Activated CD8-positive, alpha-beta memory T cell treated with anti-CD3 and anti-CD28 coated beads, Interleukin-2, amount 50 U/mL, for 24 hours (primary cell): Measurements from ENCODE around the gene FOXK2.
A peak's percentile ranks its signal among the peaks of the same experiment; 100 is the strongest.

Experiments used
- DNase-seq: peaks from one replicate; pipeline ENCODE4 v3.0.0-alpha.2; 2020; ENCODE audit errors: extremely low read depth

Gene FOXK2

DNA sequence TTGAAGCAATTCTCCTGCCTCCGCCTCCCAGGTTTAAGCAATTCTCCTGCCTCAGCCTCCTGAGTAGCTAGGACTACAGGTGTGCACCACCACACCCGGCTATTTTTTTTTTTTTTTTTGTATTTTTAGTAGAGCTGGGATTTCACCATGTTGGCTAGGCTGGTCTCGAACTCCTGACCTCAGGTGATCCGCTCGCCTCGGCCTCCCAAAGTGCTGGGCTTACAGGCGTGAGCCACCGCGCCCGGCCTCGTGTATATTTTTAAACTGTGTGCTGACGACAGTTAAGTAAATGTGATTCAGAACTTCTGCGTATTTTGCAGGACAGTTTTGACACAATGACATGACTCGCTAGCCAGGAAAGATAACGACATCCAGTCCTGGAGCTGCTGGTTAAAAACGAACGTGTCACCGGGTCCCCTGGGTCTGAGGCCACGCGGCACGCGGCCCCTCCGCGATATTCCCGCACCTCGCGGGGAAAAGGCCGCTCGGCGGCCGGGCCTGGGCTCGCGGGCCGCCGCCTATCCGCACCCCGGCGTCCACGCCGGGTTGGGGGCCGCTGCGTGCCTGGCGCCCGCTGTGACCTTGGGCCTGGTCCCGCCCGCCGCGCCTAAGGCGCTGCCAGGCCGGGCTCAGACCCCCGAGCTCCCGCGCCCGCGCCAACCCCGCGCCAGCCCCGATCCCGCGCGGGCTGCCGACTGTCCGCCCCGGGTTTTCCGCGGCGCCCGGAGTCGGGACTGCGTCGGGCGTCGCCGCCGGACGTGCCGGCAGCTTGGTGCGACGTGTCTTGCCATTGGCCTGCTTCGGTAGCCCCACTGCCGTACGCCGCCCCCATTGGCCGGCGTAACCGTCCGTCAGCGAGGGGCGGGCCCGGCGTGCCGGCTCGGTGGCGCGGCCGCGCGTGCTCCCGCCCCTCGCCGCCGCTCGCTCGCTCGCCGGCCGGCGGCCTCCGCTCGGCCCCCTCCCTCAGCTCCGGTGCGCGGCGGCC, at the start of gene FOXK2:
TSS of gene FOXK2 (plus strand) at position 907 of the 985 bp plus-strand sequence. CDS start 157 bp downstream, outside the sequence.
- peak; percentile 71 for DNase-seq

DNA sequence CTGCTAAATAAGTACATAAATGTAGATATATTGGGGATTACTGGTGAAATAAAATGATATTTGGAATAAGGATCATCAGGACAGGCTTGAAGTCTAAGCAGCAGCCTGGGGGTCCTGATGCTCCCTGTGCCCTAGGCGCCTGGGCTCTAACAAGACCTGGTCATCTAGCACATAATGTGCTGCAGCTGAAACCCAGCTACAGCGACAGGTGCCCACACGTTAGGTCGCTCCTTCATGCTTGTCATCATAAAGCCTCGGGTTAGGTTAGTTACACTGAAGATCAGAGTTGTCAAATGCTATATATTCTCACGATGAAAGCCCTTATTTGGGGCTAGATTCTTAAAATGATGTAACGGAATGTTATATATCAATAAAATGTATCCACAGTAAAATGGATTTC, 49.5 kb upstream of the FOXK2 start:
- DNase-seq: no peak

GRCh38 chr17:82474223-82475010, 45.1 kb upstream of the FOXK2 start:
- no peak for DNase-seq

- no peak for DNase-seq
Observed at GRCh38 chr17:82475458-82475857, 44.1 kb upstream of the FOXK2 start.

DNA sequence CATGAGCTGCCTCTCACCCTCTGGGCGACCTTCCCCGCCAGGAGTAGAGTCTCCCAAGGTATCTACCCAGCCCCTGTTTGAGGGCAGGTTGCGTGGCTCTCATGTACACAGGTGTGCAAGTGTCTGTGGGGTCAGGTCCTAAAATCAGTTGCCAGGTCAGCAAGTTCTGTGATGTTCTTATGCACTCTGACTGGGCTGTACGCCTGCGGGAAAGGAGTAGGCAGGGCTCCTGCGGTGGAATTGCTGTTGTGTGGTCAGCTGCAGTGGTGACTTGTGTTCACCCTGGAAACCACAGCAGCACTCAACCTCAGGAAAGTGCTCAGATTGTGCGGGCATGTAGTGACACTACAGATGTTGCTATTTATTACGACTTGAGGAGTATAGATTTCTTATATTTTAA, 41.6 kb upstream of the FOXK2 start:
- DNase-seq: no peak

DNA sequence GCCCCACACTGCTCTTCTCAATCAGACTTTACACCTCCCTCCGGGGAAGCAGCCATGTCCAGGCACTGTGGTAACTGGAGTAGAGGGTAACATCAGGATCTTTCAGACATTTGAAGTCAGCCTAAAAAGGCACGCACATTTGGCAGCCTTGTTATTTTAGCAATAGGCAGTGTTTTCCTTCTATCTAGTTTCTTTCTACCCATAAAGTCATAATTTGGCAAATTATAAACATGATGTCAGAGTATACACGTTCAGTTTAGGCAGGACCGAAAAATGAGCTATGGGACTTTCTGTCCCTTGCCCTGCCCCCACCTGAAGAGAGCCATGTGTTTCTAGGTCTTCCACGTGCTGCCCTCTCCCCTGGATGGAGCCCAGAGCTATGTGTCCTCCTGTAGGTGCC, 39.9 kb upstream of the FOXK2 start:
- no peak for DNase-seq

- DNase-seq: no peak
Observed at GRCh38 chr17:82480318-82480717, 39.2 kb upstream of the FOXK2 start.

GRCh38 chr17:82483204-82483660, 36.3 kb upstream of the FOXK2 start:
- DNase-seq: no peak

DNA sequence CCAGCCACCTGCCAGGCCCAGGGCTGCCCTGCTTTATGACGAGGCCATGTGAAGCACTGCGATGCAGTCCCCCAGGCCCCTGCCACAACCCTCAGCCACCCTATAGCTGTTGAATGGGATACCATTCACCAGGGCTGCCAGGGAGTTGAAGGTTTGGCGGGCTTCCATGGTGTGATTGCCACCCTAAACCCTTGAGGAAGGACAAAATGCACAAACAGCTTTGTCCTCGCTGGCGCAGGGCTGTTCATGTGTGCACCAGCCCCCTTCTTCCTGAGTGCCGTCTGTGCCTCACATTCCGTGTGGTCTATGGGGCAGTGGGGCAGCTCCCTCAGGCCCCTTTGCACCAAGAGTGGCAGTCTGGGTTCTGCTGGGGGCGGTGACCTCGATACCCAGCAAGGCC, 35.7 kb upstream of the FOXK2 start:
- no peak for DNase-seq

DNA sequence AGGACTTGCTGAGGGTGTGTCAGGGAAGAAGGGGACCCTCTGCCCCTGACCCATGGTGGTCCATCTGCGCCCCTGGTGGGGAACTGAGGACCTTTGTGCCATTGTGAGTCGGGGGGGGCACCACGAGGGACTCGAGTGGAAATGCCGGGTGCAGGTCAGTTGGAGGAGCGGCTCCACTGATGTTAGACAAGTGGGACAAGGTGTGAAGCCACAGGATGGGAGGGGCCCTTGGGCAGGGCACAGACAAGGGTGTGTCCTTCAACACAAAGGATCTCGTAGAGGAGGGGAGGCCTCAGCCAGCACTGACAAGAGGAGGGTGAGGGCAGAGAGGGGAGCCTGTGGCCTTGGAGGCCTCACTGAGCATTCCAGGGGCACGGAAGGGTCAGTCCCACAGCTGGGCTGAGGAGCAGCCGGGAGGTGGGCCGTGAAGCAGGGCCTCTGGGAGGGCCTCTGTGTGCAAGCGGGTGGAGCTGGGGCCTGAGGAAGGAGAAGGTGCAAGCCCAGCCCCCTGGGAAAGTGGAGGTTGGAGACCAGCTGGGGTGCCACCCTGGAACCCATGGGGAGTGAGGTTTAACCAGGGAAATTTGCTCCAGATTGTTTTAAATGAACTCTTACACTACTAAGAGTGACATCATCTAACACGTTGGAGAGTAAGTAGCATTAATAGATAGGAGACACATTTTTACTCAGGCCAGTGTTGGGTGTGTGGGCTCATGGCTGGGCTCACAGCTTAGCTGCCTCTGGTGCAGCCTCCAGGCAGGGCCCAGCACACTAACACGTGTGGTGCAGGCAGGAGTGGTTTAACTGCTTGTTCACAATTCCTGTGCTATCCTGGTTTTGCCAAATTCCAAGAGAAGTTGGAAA, 33.1 kb upstream of the FOXK2 start:
- DNase-seq: no peak

DNA sequence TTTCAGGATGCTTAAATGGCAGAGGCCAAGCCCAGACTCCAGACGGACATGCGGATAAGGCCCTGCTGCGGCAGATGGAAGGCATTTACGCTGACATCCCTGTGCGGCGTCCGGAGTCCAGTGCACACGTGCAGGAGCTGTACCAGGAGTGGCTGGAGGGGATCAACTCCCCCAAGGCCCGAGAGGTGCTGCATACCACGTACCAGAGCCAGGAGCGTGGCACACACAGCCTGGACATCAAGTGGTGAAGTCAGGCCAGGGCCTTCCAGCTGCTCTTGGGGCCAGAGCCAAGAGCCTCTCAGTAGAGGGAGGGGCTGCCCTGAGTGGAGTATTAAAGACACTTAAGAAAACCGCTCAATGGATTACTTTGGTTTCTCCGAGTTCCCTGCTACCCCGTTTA, 31.6 kb upstream of the FOXK2 start:
- no peak for DNase-seq

DNA sequence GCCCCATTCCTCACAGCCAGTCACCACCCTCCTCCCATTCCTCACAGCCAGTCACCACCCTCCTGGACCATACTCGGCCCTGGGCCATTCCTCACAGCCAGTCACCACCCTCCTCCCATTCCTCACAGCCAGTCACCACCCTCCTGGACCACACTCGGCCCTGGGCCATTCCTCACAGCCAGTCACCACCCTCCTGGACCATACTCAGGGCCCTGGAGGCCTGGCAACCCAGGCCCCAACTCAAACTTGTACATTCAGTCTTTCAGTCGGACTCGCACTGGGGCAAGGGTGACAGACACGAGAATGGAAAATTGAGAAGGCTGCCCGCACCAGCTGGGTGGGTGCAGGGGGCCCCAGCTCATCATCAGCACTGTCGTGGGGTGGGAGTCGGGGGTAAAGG, 30.4 kb upstream of the FOXK2 start:
- DNase-seq: no peak

GRCh38 chr17:82489851-82490511, 29.6 kb upstream of the FOXK2 start:
- DNase-seq: no peak

DNA sequence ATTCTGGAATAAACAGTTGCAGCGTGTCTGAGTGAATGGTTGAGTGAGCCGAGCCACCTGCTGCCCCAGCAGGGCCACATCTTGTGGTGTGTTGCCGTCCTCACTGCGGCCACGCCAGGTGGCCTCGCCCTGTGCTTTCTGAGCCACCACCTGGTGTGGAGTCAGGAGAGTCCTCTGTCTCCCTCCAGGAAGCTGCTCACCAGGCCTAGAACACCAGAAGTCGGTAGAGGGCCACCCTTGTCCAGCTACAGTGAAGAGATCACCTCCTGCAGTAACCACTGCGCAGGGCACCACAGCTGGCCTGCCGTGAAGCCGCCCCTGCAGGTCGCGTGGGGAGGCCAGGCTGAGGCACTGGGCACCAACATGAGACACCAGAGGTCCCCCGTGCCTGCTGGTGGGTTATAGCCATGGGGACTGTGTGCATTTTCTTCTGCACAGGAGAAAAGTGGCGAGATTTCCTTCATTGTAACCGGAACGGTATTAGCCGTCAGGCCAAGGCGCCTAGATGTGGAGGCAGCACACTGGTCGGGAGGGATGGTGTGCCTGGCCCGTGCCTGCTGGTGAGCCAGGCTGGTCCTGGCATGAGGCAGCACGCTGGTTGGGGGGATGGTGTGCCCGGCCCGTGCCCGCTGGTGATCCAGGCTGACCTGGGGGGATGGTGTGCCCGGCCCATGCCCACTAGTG, 28.9 kb upstream of the FOXK2 start:
- DNase-seq: no peak

DNA sequence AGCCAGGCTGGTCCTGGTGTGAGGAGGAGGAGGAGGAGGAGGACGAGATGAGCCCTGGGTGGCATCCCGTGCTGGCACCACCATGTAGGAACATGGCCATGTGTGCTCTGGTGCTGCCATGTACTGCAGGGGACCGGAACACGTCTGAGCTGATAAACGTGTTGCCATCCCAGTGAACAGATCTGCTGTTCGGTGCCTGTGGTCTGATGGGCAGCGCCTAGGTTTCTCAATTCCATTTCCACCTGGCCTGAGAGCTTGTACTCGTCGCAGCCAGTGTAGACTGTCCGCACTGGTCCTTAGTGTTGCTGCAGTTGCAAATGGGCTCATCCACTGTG, 28.4 kb upstream of the FOXK2 start:
- DNase-seq: no peak

GRCh38 chr17:82491533-82491932, 28.0 kb upstream of the FOXK2 start:
- no peak for DNase-seq

GRCh38 chr17:82492643-82493225, 26.8 kb upstream of the FOXK2 start:
- no peak for DNase-seq

DNA sequence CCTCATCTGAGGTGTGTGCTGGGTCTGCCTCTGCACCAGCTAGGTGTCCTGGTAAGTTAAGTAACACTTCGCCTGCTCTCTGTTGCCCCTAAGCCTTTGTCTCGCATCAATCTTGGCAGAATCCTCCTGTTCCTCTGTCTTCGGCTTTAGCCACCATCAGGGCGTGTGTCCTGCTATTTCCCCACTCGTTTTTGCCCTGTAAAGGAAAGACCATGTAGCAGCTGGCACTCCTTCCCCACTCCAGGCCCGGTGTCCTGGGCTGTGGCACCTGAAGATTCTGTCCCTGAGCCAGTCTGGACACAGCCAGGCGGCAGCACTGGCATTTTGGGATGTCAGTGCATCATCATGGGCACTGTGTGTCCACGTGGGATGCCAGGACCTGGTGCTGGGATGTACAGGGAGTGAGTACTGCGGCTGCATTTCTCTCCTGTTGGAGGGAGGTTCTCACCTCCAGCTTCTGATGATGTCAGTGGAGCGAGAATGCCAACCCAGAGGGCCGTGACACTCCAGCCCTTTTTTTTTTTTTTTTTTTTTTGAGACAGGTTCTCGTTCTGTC, 26.2 kb upstream of the FOXK2 start:
- DNase-seq: no peak

- peak; percentile 62 for DNase-seq
Observed at GRCh38 chr17:82494236-82495055, 25.1 kb upstream of the FOXK2 start.
